Breast epithelium (tissue), 3 donors: Measurements from ENCODE around the gene SLC25A19.

Experiments used
- CTCF ChIP-seq, 3 donors: fragments of 450-650 bp; IDR thresholded peaks; one replicate each; pipeline ENCODE4 v1.5.1; 2016 to 2017; ENCODE audit warnings: antibody characterized with exemption in 3 of 3, mild to moderate bottlenecking in 3 of 3, moderate library complexity in 3 of 3
- POLR2A ChIP-seq: fragments of 450-650 bp; IDR thresholded peaks from one replicate; pipeline ENCODE4 v1.6.1; 2016; ENCODE audit warnings: antibody characterized with exemption, mild to moderate bottlenecking, moderate library complexity
- POLR2AphosphoS5 ChIP-seq, 3 donors: sonication (generic); formaldehyde crosslinking; IDR thresholded peaks; one replicate each; pipeline ENCODE4 v1.6.1; 2017; ENCODE audit warnings: antibody characterized with exemption in 3 of 3

DNA sequence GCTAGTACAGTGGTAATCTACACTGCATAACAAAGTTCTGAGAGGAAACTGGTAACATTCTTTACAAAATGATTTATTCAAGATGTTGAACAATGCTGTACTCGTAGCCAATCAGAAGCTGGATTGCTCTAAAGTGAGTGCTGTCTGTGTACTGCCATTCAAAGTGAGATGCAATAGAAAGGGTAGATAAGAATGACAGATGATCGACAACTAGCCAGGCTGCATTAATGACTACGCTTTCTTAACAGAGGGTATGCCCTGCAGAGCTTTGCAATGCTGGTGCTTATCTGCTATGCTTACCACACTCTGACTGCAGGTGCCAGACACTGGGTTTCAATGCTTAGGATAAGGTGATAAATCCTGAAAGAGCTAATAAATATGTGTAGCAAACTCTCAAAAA lies 46.1 kb upstream of the SLC25A19 start:
- TF ChIP-seq POLR2A (no peak), POLR2AphosphoS5 (IDR thresholded peaks at IDR 0.05) (no peak), CTCF (IDR thresholded peaks at IDR 0.05) (no peak)
